GM13977 (cell line): ENCODE data around the gene GPX5.

Experiments used
- DNase-seq: peaks from one replicate; pipeline ENCODE4 v3.0.0; 2012; ENCODE audit warnings: low spot score
- in situ Hi-C: fragments of 300-500 bp; cut with MboI; formaldehyde crosslinking; loops from one replicate; pipeline ENCODE4 v1.12.0; 2022; ENCODE audit warnings: low sequenced_read_pairs, low pct_unique_long_range_greater_than_20kb, mixed read lengths, inconsistent platforms; ENCODE audit not compliant: unreplicated experiment
- TF ChIP-seq, protein P1 (sequence below): IDR thresholded peaks from 2 replicates; pipeline ENCODE4 v1.5.1; 2012; ENCODE audit warnings: mild to moderate bottlenecking, control low read depth; ENCODE audit not compliant: insufficient read depth; ENCODE audit errors: extremely low read depth, missing control alignments

The GPX5 gene

GRCh38 chr6:28568515-28569108, 42.9 kb downstream of the GPX5 start:
- TF ChIP-seq, protein P1, sequence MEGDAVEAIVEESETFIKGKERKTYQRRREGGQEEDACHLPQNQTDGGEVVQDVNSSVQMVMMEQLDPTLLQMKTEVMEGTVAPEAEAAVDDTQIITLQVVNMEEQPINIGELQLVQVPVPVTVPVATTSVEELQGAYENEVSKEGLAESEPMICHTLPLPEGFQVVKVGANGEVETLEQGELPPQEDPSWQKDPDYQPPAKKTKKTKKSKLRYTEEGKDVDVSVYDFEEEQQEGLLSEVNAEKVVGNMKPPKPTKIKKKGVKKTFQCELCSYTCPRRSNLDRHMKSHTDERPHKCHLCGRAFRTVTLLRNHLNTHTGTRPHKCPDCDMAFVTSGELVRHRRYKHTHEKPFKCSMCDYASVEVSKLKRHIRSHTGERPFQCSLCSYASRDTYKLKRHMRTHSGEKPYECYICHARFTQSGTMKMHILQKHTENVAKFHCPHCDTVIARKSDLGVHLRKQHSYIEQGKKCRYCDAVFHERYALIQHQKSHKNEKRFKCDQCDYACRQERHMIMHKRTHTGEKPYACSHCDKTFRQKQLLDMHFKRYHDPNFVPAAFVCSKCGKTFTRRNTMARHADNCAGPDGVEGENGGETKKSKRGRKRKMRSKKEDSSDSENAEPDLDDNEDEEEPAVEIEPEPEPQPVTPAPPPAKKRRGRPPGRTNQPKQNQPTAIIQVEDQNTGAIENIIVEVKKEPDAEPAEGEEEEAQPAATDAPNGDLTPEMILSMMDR: no peak
- peak; percentile 26 for DNase-seq
- in situ Hi-C loops: no loop called here

GRCh38 chr6:28569748-28570147, 44.1 kb downstream of the GPX5 start:
- in situ Hi-C loops: no loop called here
- no peak for DNase-seq
- TF ChIP-seq, protein P1: no peak

GRCh38 chr6:28580475-28580874, 54.8 kb downstream of the GPX5 start:
- TF ChIP-seq, protein P1: peak; percentile 12
- no peak for DNase-seq
- in situ Hi-C loops: no loop called here

DNA sequence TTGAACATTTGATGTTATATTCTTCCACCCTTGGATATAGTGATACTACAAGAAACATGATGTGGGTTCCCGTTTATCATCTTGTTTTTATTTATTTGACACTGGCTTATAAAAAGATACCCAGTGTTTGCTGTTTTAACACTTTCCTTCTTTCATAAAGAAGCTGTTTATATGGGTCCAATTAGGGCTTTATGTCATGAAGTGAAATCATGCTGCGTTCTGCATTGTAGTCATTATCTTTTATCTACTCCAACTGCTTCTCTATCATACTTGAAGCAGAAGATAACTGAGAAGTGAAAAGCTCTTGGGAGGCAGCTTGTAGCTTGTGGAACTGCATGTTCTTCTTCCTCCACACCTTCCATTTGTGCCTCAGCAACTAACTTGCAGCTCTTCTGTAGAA, 57.8 kb downstream of the GPX5 start:
- TF ChIP-seq, protein P1: no peak
- no peak for DNase-seq
- in situ Hi-C loops: no loop called here
